MCF 10A (cell line): ENCODE measurements around the gene DUSP16. TPM values are rescaled to one million over a fixed set of nuclear protein-coding genes. Genes with fewer than 3 reads are reported as not detected.

Experiments
- BruUV-seq: library from RNA; stranded (reverse); fragments of 400-500 nt; replicated peaks from 2 replicates; lab custom pipeline; 2021; lab: Mats Ljungman, UMichigan
- CTCF ChIA-PET: fragments of 300-600 bp; sonication (Branson Sonifier 250); formaldehyde crosslinking; extraction: SDS; loops from one replicate; lab custom pipeline; 2021; ENCODE audit warnings: antibody characterized with exemption, inconsistent platforms; lab: Yijun Ruan, JAX
- POLR2A ChIA-PET: fragments of 300-600, 350-650 bp; sonication (Branson Sonifier 250); formaldehyde crosslinking; extraction: SDS; loops from one replicate; lab custom pipeline; 2020; ENCODE audit warnings: antibody characterized with exemption, inconsistent platforms; lab: Yijun Ruan, JAX
- DNase-seq: peaks from one replicate; pipeline ENCODE4 v3.0.0-alpha.2; 2018; ENCODE audit not compliant: unreplicated experiment
- H3K27ac Mint-ChIP-seq: one replicate; pipeline ENCODE4 v1.8.0; 2022; ENCODE audit warnings: mild to moderate bottlenecking, low read depth, mixed read lengths; ENCODE audit not compliant: unreplicated experiment
- H3K27me3 Mint-ChIP-seq: one replicate; pipeline ENCODE4 v1.8.0; 2022; ENCODE audit warnings: mixed read lengths; ENCODE audit not compliant: insufficient read depth, unreplicated experiment
- H3K36me3 Mint-ChIP-seq: one replicate; pipeline ENCODE4 v1.8.0; 2022; ENCODE audit warnings: mild to moderate bottlenecking, moderate library complexity, mixed read lengths; ENCODE audit not compliant: insufficient read depth, unreplicated experiment
- H3K4me1 Mint-ChIP-seq: one replicate; pipeline ENCODE4 v1.8.0; 2022; ENCODE audit warnings: mixed read lengths; ENCODE audit not compliant: insufficient read depth, unreplicated experiment
- H3K4me3 Mint-ChIP-seq: one replicate; pipeline ENCODE4 v1.8.0; 2022; ENCODE audit warnings: mild to moderate bottlenecking, moderate library complexity, mixed read lengths; ENCODE audit not compliant: unreplicated experiment
- H3K9me3 Mint-ChIP-seq: one replicate; pipeline ENCODE4 v1.8.0; 2022; ENCODE audit warnings: mixed read lengths; ENCODE audit not compliant: unreplicated experiment
- CTCF ChIP-seq: fragments of 200-600 bp; IDR thresholded peaks from one replicate; pipeline ENCODE4 v1.8.0; 2022; ENCODE audit warnings: antibody characterized with exemption, mild to moderate bottlenecking; ENCODE audit not compliant: unreplicated experiment
- intact Hi-C: fragments of 100-400 bp; cut with micrococcal nuclease; formaldehyde crosslinking; loops from 2 replicates; pipeline ENCODE4 v1.14.1; 2022
- total RNA-seq: library from RNA; stranded (reverse); gene quantifications from 2 replicates; pipeline ENCODE4 v1.2.3, GENCODE V29; 2022

The DUSP16 gene
- total RNA-seq, 1 experiment from 2014 or later = 20.7 TPM

GRCh38 chr12:12487490-12487889 is 75.2 kb downstream of the DUSP16 start:
- BruUV-seq = no TSS peak
- intact Hi-C loops = no loop called here
- DNase-seq = no peak
- POLR2A ChIA-PET = interaction anchor here (0.6 kb wide), 1 partner anchor 17 kb away, joined by 3 read pairs; no protein-coding TSS in a partner anchor
- CTCF ChIA-PET = interaction anchor here (0.6 to 0.9 kb wide), 3 partner anchors 9 to 63 kb away, joined by 3 read pairs; no protein-coding TSS in a partner anchor
- Mint-ChIP-seq H3K27ac (no peak overlapping the region), H3K27me3 (no peaks in the 10 kb centered on the region), H3K36me3 (peaks cover 25% of the 10 kb centered on the region), H3K9me3 (no peaks in the 10 kb centered on the region), H3K4me3 (no peak overlapping the region), H3K4me1 (no peaks in the 10 kb centered on the region)
- no peak for TF ChIP-seq CTCF

- peaks cover 32% of the 10 kb centered on the region for H3K36me3 Mint-ChIP-seq
- BruUV-seq = no TSS peak
- no peaks in the 10 kb centered on the region for H3K9me3 Mint-ChIP-seq
- no peak overlapping the region for H3K27ac Mint-ChIP-seq
- ChIA-PET POLR2A (interaction anchor here (0.7 to 1.0 kb wide), 2 partner anchors 10 to 292 kb away, joined by 4 read pairs; no protein-coding TSS in a partner anchor), CTCF (interaction anchor here (0.7 to 0.9 kb wide), 2 partner anchors 9 to 12 kb away, joined by 3 to 4 read pairs; no protein-coding TSS in a partner anchor)
- intact Hi-C loops = no loop called here
- no peak for DNase-seq
- H3K4me3 Mint-ChIP-seq = no peak overlapping the region
- TF ChIP-seq CTCF = no peak
- H3K27me3 Mint-ChIP-seq = no peaks in the 10 kb centered on the region
- no peaks in the 10 kb centered on the region for H3K4me1 Mint-ChIP-seq
Observed at GRCh38 chr12:12486661-12487240, 75.9 kb downstream of the DUSP16 start.

- H3K36me3 Mint-ChIP-seq = peaks cover 49% of the 10 kb centered on the region
- TF ChIP-seq CTCF = no peak
- POLR2A ChIA-PET = interaction anchor here (0.6 to 0.9 kb wide), 4 partner anchors 30 to 1849 kb away, joined by 3 read pairs; no protein-coding TSS in a partner anchor
- CTCF ChIA-PET = interaction anchor here (0.7 kb wide), 1 partner anchor 1783 kb away, joined by 5 read pairs; no protein-coding TSS in a partner anchor
- no TSS peak for BruUV-seq
- no peak overlapping the region for H3K27ac Mint-ChIP-seq
- intact Hi-C loops = no loop called here
- no peaks in the 10 kb centered on the region for H3K27me3 Mint-ChIP-seq
- H3K4me3 Mint-ChIP-seq = no peak overlapping the region
- no peaks in the 10 kb centered on the region for H3K9me3 Mint-ChIP-seq
- no peaks in the 10 kb centered on the region for H3K4me1 Mint-ChIP-seq
- DNase-seq = no peak
Observed at GRCh38 chr12:12483438-12483837, 79.2 kb downstream of the DUSP16 start.

GRCh38 chr12:12482959-12483358 is 79.7 kb downstream of the DUSP16 start:
- DNase-seq = no peak
- CTCF ChIA-PET = interaction anchor here (0.7 kb wide), 1 partner anchor 1783 kb away, joined by 5 read pairs; no protein-coding TSS in a partner anchor
- peaks cover 49% of the 10 kb centered on the region for H3K36me3 Mint-ChIP-seq
- H3K9me3 Mint-ChIP-seq = no peaks in the 10 kb centered on the region
- no TSS peak for BruUV-seq
- no peak overlapping the region for H3K4me3 Mint-ChIP-seq
- intact Hi-C loops = no loop called here
- no peaks in the 10 kb centered on the region for H3K27me3 Mint-ChIP-seq
- no peak for TF ChIP-seq CTCF
- POLR2A ChIA-PET = interaction anchor here (0.6 to 1.0 kb wide), 3 partner anchors 76 to 215 kb away, joined by 3 read pairs; no protein-coding TSS in a partner anchor
- no peak overlapping the region for H3K27ac Mint-ChIP-seq
- H3K4me1 Mint-ChIP-seq = no peaks in the 10 kb centered on the region
